RPMI8226 (cell line): ENCODE results near the gene SLC9B1.
"Not testable (repeated sequence)": the region's sequence is repeated elsewhere in the genome, so short reads cannot be mapped to it uniquely, and the experiment has no call there.

Experiments
- DNase-seq: peaks from one replicate; pipeline ENCODE4 v3.0.0-alpha.2; 2015

The SLC9B1 gene

DNA sequence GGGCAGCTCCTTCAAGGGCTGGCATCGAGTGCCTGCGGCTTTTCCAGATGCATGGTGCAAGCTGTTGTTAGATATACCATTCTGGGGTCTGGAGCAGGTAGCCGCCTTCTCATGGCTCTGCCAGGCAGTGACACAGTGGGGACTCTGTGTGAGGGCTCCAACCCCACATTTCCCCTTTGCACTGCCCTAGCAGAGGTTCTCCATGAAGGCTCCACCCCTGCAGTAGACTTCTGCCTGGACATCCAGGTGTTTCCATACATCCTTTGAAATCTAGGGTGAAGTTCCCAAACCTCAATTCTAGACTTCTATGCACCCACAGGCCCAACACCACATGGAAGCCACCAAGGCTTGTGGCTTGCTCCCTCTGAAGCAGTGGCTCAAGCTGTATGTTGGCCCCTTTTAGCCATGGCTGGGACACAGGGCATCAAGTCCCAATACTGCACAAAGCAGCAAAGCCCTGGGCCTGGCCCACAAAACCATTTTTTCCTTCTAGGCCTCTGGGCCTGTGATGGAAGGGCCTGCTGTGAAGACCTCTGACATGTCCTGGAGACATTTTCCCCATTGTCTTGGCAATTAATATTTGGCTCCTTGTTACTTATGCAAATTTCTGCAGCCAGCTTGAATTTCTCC lies 141.9 kb downstream of the SLC9B1 start:
- DNase-seq: not testable (repeated sequence)

DNA sequence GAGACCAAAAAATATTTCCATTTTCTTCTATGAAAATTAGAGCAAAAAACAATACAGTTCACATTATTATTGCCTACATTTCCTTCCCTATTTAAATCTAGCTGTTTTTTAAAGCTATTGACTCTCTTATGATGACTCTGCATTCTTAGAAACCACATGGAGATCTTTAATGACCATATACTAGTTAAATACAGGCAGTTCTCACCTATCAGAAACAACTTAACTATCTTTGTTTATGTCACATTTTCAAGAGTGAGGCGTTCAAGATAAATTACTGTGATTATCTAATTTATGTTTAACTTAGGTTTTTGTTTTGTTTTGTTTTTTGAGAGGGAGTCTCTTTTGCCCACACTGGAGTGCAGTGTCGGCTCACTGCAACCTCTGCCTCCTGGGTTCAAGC lies 147.7 kb downstream of the SLC9B1 start:
- no peak for DNase-seq

DNA sequence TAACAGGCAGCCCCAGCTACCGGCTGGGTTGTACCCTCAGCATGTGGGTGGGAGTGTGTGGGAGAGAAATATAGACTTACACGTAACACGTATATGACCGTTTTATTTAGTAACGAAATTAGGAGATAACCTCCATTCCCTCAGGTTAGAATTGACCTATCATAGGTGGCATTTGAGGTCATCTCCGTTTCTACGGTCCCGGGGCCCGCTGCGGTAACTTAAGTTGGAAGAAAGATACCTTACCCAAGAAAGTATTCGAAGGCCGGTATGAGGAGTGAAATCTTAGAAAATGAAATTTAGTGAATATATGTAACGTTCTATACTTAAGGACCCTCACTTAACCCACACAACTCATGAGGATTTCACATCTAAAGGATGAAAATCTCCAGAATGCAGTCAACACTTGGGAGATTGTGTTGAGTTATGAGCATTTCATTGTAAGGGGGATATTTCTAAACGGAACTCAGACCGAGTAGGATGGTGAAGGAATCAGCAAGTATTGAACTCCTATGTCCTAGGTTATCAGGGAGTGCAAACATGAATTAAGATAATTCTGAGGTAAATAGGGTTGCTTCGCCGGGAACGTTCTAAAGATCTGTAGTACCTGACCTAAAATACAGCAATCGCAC lies 149.8 kb downstream of the SLC9B1 start:
- DNase-seq: peak; percentile 42

DNA sequence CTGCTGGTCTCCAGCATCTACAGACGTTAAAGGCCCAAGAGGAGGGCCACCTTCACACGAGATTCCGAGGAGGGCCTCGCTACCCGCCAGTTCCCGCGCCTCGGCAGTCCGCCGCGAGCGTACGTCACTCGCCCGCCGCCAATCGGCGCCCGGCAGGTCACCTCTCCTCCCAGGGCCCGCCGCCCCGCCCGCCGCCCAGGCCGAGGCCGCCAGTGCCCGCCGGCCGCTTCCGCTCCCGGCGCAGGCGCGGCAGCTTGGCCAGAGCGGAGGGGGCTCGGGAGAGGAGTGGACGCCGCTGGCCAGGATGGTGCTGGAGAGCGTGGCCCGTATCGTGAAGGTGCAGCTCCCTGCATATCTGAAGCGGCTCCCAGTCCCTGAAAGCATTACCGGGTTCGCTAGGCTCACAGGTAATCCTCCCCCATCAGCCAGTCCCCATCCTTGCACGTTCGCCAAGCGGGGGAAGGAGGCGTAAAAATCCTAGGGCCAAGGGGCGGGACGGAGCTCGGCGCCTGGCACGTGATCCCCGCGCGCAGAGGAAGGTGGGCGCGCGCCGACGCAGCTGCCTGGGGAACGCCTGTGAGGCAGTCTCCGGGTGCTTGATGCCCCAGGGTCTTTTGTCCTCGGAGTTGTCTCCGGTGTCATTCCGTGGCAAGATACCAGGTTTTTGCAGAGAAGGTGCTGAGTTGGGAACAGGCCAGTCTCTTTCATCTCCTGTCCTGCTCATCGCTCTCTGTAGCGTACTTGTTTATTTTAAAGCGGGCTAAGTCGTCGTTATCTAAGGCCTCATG lies 150.5 kb downstream of the SLC9B1 start, which contains the start of gene CISD2:
Gene CISD2, plus strand, starts transcription at position 212 of the 788 bp plus-strand sequence. Its CDS starts 93 bp downstream, at position 305.
- DNase-seq: peak; percentile 90

DNA sequence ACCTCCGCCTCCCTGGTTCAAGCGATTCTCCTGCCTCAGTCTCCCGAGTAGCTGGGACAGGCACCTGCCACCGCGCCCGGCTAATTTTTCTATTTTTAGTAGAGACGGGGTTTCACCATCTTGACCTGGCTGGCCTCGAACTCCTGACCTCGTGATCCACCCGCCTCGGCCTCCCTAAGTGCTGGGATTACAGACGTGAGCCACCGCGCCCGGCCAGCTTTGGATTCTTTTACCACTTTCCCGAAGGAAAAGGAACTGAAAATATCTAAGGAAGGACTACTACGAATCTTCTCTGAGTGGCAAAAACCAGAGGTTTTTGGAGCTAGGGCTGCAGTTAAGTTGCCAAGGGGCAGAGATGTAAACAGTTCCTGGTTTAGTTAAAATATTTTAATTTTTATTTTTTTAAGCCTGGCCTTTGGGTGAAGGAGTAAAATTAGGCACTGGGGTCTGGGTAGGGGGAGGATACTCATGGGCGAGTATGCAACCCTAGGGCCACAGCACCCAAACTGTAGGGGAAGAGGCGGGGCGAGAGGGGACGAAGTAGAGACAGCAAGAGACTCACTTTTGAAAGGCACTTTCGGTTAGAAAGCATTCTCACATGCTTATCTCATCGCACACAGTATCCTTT lies 151.2 kb downstream of the SLC9B1 start:
- peak; percentile 9 for DNase-seq

DNA sequence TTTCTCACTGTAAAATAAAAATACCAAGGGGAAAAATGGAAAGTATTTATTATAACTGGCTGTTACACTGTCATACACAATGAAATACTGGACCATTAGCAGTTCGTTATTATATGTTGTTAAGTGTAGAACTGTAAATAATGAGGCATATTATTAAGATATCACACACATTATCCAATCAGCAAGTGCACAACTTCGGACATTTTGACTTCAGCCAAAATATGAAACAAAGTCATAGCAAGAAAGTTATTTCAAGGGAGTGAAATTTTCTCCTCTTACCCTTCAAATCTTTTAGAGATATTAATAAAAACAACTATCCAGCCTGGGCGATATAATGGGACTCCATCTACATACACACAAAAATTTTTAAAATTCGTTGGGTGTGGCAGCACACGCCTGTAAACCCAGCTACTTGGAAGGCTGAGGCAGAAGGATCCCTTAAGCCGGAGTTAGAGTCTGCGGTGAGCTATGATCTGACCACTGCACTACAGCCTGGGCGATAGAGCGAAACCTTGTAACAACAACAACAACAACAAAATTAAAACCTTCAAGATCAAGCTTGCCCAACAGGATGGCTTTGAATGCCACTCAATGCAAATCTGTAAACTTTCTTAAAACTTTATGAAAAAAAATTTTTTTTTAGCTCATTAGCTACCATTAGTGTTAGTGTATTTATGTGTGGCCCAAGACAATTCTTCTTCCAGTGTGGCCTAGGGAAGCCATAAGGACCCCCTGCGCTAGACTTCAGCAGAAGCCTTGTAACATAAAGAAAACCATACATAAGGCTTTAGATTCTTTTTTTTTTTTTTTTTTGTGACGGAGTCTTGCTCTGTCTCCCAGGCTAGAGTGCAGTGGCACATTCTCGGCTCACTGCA lies 152.0 kb downstream of the SLC9B1 start:
- DNase-seq: peak; percentile 37

DNA sequence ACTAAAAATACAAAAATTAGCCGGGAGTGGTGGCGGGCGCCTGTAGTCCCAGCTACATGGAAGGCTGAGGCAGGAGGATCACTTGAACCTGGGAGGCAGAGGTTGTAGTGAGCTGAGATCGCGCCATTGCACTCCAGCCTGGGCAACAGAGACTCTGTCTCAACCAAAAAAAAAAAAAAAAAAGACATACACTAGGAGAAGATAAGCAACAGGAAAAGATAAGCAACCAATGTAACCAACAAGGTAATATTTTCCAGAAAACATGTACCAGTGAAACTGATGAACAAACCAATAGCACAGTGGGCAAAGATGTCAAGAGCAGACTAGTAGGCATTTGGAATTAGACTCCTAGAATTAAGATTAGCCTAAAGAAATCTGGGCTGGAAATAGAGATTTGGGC lies 154.2 kb downstream of the SLC9B1 start:
- not testable (repeated sequence) for DNase-seq

DNA sequence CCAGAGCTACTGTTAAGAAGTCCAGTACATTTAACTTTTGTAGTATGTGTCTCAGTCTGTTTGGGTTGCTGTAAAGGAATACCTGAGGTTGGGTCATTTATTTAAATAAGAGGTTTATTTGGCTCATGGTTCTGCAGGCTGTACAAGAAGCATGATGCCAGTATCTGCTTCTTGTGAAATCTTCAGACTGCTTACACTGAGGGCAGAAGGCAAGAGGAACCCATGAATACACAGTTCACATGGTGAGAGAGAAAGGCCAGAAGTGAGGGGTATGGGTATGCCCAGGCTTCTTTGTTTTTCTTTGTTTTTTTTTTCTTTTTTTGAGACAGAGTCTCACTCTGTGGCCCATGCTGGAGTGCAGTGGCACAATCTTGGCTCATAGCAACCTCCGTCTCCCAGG lies 156.8 kb downstream of the SLC9B1 start:
- no peak for DNase-seq

DNA sequence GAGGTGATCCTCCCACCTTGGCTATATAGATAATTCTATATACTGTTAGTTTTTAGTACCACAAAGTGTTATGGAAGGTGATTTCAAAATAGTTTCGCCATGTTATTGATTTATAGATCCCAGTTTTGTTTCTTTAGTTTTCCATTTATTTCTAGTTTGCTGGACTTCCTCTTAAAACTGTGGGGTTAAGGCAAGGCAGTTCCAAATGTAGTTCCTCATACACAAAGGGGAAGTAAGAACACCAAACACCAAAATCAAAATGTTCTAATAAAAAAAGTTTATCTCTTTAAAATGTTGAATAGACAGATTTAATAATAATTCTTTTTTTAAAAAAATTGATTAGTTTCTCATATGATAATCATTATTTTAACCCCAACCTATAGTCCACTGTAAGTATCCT lies 157.5 kb downstream of the SLC9B1 start:
- no peak for DNase-seq

DNA sequence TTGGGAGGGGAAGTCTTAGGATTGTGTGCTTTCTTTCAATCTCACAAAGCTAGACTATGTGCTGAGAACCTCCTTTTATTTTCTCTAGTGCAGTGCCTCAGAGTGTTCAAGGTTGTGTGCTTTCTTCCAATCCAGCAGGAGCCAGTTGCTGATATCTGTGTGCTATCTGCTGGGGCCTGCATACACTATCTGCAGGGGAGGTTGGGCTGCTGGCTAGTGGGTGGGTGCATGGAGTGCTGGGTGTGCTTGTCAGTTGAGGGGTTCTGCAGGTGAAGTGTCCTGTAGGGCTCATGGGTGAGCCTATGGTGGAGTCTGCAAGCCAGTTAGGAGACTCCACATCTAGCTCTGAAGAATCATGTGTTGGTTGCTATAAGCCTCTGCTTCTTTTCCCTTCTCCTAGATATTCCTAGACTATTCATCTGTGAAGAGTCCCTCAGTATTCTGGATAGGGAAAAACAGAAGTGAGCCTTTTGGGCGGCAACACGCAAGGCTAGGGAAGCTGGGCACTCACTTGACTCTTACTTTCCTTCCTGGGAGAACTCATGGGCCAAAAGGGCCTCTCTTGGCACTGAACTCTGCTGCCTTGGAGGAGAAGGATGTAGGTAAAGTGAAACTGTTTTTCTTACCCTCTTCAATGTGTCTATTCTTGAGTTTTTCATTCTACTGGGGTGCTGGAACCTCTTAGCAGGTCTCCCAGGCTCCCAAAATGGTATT lies 158.7 kb downstream of the SLC9B1 start:
- DNase-seq: no peak

DNA sequence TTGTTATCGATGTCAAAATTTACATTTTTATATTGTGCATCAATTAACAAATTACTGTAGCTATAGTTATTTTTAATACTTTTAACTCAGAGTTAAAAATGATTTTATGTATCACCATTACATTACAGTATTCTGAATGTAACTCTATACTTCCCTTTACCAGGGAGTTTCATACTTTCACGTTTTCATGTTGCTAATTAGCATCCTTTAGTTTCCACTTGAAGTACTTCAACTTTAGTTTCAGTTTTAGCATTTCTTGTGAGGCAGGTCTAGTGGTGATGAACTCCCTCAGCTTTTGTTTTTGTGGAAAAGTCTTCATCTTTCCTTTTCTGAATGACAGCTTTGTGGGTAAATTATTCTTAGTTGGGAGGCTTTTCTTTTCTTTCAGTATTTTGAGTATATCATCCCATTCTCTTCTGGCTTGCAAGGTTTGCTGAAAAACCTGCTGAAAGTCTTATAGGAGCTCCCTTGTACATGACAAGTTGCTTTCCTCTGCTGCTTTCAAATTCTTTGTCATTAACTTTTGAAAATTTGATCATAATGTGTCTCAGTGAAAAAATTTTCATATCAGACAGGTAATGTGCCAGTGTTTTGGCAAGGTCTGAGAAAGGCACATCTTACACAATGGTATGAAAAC lies 160.6 kb downstream of the SLC9B1 start:
- no peak for DNase-seq
